ENCODE data around the gene EN2. TPM values are rescaled to one million over a fixed set of nuclear protein-coding genes. Genes with fewer than 3 reads are reported as not detected.
A peak's percentile ranks its signal among the peaks of the same experiment; 100 is the strongest.

EN2 gene
- total RNA-seq, 1 donor from 2014 or later: not detected

- intact Hi-C loops (cut with micrococcal nuclease): no loop called here
- DNase-seq: no peak
- ATAC-seq: no peak
These were observed 2.0 kb downstream of the EN2 start for GRCh38 chr7:155459700-155460461.

- ATAC-seq (no peak), DNase-seq (no peak)
- intact Hi-C loops (cut with micrococcal nuclease): no loop called here
These were observed 3.1 kb downstream of the EN2 start for GRCh38 chr7:155460926-155461613.

GRCh38 chr7:155461631-155462030, 3.7 kb downstream of the EN2 start:
- intact Hi-C loops (cut with micrococcal nuclease): no loop called here
- no peak for ATAC-seq
- no peak for DNase-seq

- DNase-seq (no peak), ATAC-seq (no peak)
- intact Hi-C loops (cut with micrococcal nuclease): no loop called here
These were observed 4.3 kb downstream of the EN2 start for GRCh38 chr7:155462163-155462735.

- intact Hi-C loops (cut with micrococcal nuclease): no loop called here
- ATAC-seq: no peak
- DNase-seq: no peak
These were observed 5.3 kb downstream of the EN2 start for GRCh38 chr7:155463114-155463811.

- DNase-seq (no peak), ATAC-seq (no peak)
- intact Hi-C loops (cut with micrococcal nuclease): no loop called here
These were observed 6.3 kb downstream of the EN2 start for GRCh38 chr7:155464183-155464582.

GRCh38 chr7:155464948-155465739, 7.2 kb downstream of the EN2 start:
- intact Hi-C loops (cut with micrococcal nuclease): no loop called here
- ATAC-seq (no peak), DNase-seq (no peak)

- intact Hi-C loops (cut with micrococcal nuclease): no loop called here
- ATAC-seq: no peak
- no peak for DNase-seq
These were observed 7.8 kb downstream of the EN2 start for GRCh38 chr7:155465761-155466141.

- ATAC-seq (no peak), DNase-seq (no peak)
- intact Hi-C loops (cut with micrococcal nuclease): no loop called here
These were observed 8.3 kb downstream of the EN2 start for GRCh38 chr7:155466142-155466813.

- intact Hi-C loops (cut with micrococcal nuclease): no loop called here
- DNase-seq (peak; percentile 19), ATAC-seq (no peak)
These were observed 9.1 kb downstream of the EN2 start for GRCh38 chr7:155466814-155467733.

- ATAC-seq: no peak
- peak; percentile 33 for DNase-seq
- intact Hi-C loops (cut with micrococcal nuclease): no loop called here
These were observed 10.2 kb downstream of the EN2 start for GRCh38 chr7:155467846-155468784.

GRCh38 chr7:155468785-155469148, 10.8 kb downstream of the EN2 start:
- no peak for ATAC-seq
- intact Hi-C loops (cut with micrococcal nuclease): no loop called here
- DNase-seq: no peak

- intact Hi-C loops (cut with micrococcal nuclease): no loop called here
- DNase-seq (peak; percentile 7), ATAC-seq (no peak)
These were observed 11.6 kb downstream of the EN2 start for GRCh38 chr7:155469311-155470185.

- intact Hi-C loops (cut with micrococcal nuclease): no loop called here
- ATAC-seq (no peak), DNase-seq (no peak)
These were observed 12.2 kb downstream of the EN2 start for GRCh38 chr7:155470186-155470487.

GRCh38 chr7:155470686-155471638, 13.0 kb downstream of the EN2 start:
- no peak for DNase-seq
- intact Hi-C loops (cut with micrococcal nuclease): no loop called here
- no peak for ATAC-seq
